ENCODE results near the gene TMX4. TPM values are rescaled to one million over a fixed set of nuclear protein-coding genes. Genes with fewer than 3 reads are reported as not detected.

Gene TMX4
- total and polyA plus RNA-seq, 2 of the 8 experiments (the other 6 are each of a cell fraction or from before 2014, with no cell fraction given): 2.1 to 7.8 TPM

GRCh38 chr20:8019998-8020247 is 362 bp upstream of the TMX4 start:
- H4K8ac ChIP-seq (ENCODE audit: extremely low read depth, insufficient read depth, low read length): no peak overlapping the region
- no peak overlapping the region for H2BK15ac ChIP-seq (ENCODE audit: low read length)
- no peak overlapping the region for H4K5ac ChIP-seq (ENCODE audit: insufficient read length, low read depth, low read length)
- DNase-seq (ENCODE audit: low read depth in 1 of 2, low spot score in 2 of 2) (no peak), FAIRE-seq (no peak)
- peak overlapping the region; percentile 87 to 94 for H3K4me2 ChIP-seq (ENCODE audit: insufficient read depth in 1 of 2, low read depth in 2 of 2, low read length in 2 of 2)
- H3K23ac ChIP-seq (ENCODE audit: insufficient read length): no peak overlapping the region
- H3K14ac ChIP-seq (ENCODE audit: insufficient read length): no peak overlapping the region
- H3K23me2 ChIP-seq (ENCODE audit: low read depth, low read length): peaks cover 3% of the 10 kb centered on the region; the same call in 1 of the 2 replicates
- H3K27me3 ChIP-seq (replicated peaks in 1 of 4; ENCODE audit: control insufficient read depth in 3 of 4, extremely low read depth in 1 of 4, insufficient read depth in 3 of 4, low read length in 3 of 4): no peaks in the 10 kb centered on the region
- no peak overlapping the region for H4K91ac ChIP-seq (replicated peaks; ENCODE audit: insufficient read length, low read length)
- no peak overlapping the region for H3K56ac ChIP-seq (replicated peaks; ENCODE audit: insufficient read length, low read depth, low read length)
- no peak overlapping the region for H2BK5ac ChIP-seq (ENCODE audit: low read depth, low read length)
- peak overlapping the region in 2 of 4 experiments; percentile 9 to 88; a peak in 2 of 7 replicates for H3K9ac ChIP-seq (replicated peaks in 1 of 4; ENCODE audit: extremely low read depth in 1 of 4, low read depth in 3 of 4, low read length in 3 of 4)
- peak overlapping the region; percentile 47; the same call in 1 of the 2 replicates for H2AFZ ChIP-seq (ENCODE audit: low read length)
- no peak overlapping the region for H2AK5ac ChIP-seq (ENCODE audit: low read depth, low read length)
- H2BK20ac ChIP-seq (ENCODE audit: low read length): no peak overlapping the region
- TF ChIP-seq ASH2L (IDR thresholded peaks at IDR 0.05; ENCODE audit: low read length): no peak
- TF ChIP-seq SP4 (IDR thresholded peaks at IDR 0.05; ENCODE audit: low read length): no peak
- no peak for TF ChIP-seq JUN (IDR thresholded peaks at IDR 0.05; ENCODE audit: low read depth, low read length)
- TF ChIP-seq POU5F1 (IDR thresholded peaks at IDR 0.05; ENCODE audit: low read depth, low read length): no peak
- no peak for TF ChIP-seq SRF (IDR thresholded peaks at IDR 0.05; ENCODE audit: low read depth, low read length)
- TF ChIP-seq EP300 (IDR thresholded peaks at IDR 0.05; ENCODE audit: borderline replicate concordance in 1 of 2, low read depth in 2 of 2, low read length in 2 of 2): no peak
- no peak for TF ChIP-seq CEBPB (IDR thresholded peaks at IDR 0.05; ENCODE audit: low read depth, low read length)
- TF ChIP-seq KDM5A (IDR thresholded peaks at IDR 0.05; ENCODE audit: low read length): no peak
- H3K79me1 ChIP-seq (ENCODE audit: low read depth, low read length): no peaks in the 10 kb centered on the region
- H3K4ac ChIP-seq (replicated peaks; ENCODE audit: insufficient read length, low read depth, low read length): no peak overlapping the region
- H3K27ac ChIP-seq (ENCODE audit: low read depth, low read length): no peak overlapping the region
- H3K79me2 ChIP-seq (ENCODE audit: control insufficient read depth in 1 of 2, insufficient read depth in 2 of 2, low read length in 2 of 2): no peaks in the 10 kb centered on the region
- H3K4me1 ChIP-seq (replicated peaks in 1 of 4; ENCODE audit: control insufficient read depth in 3 of 4, insufficient read depth in 4 of 4, low read length in 3 of 4): 0 out of 7 replicates have a peak, but pooled peaks cover 0 to 5% (median 0%) of the 10 kb centered on the region in 4 experiments
- ChIA-PET POLR2A (ENCODE audit: partially characterized antibody) (interaction anchor here (0.7 kb wide), 2 partner anchors 11 to 36 kb away, joined by 3 read pairs; no protein-coding TSS in a partner anchor), CTCF (ENCODE audit: partially characterized antibody) (interaction anchor here (0.7 to 1.0 kb wide), 3 partner anchors 20 to 37 kb away, joined by 3 to 4 read pairs (median 4); no protein-coding TSS in a partner anchor)
- 17% methylated on average over 3 of the region's 3 CpGs; no CpG with 5 or more reads in 1 of the 2 experiments for WGBS, 2 experiments (ENCODE audit: extremely low coverage in 1 of 2, insufficient coverage in 1 of 2, insufficient read length in 1 of 2, insufficient replicate concordance in 2 of 2, low coverage in 1 of 2, low lambda C conversion rate in 2 of 2, missing lambda C conversion rate in 1 of 2)
- H2BK12ac ChIP-seq (ENCODE audit: low read depth, low read length): no peak overlapping the region
- no peaks in the 10 kb centered on the region for H3K36me3 ChIP-seq (ENCODE audit: control insufficient read depth in 2 of 4, insufficient read depth in 4 of 4, low read length in 3 of 4)
- no peak overlapping the region for H2BK120ac ChIP-seq (replicated peaks; ENCODE audit: low read depth, low read length)
- H3K9me3 ChIP-seq (ENCODE audit: insufficient read depth in 2 of 2, low read depth in 1 of 2, low read length in 1 of 2): no peaks in the 10 kb centered on the region
- no peaks in the 10 kb centered on the region for H4K20me1 ChIP-seq (replicated peaks in 1 of 2; ENCODE audit: control insufficient read depth in 1 of 2, insufficient read depth in 2 of 2, low read length in 2 of 2)
- no peak overlapping the region for H3K18ac ChIP-seq (ENCODE audit: extremely low read depth, low read length)
- peak overlapping the region; percentile 51 to 91 (median 79) for H3K4me3 ChIP-seq (ENCODE audit: extremely low read depth in 1 of 4, insufficient read depth in 2 of 4, low read depth in 3 of 4, low read length in 4 of 4)

Measured in H1 (cell line).